Left forelimb (tissue), 1 donor: Measurements from ENCODE around the gene RAB40B.

ENCODE experiments used
- DNase-seq: peaks from one replicate; pipeline ENCODE4 v3.0.0-alpha.2; 2018; ENCODE audit warnings: low spot score

The RAB40B gene

GRCh38 chr17:82615084-82616020, 83.1 kb downstream of the RAB40B start:
- no peak for DNase-seq

DNA sequence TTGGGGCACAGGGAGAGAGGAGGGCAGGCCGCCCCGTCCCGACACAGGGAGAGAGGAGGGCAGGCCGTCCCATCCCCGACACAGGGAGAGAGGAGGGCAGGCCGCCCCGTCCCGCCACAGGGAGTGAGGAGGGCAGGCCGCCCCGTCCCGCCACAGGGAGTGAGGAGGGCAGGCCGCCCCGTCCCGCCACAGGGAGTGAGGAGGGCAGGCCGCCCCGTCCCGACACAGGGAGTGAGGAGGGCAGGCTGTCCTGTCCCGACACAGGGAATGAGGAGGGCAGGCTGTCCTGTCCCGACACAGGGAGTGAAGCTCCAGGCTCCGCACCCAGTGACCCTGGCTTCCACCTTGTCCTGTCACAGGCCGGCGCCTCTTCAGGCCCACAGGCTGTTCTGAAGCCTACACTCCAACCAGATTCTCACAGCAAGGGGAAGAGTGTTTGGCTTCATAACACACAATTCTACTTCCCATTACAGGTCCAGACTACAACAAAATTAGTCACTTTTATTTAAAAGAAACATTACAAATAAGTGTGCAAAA, 84.3 kb downstream of the RAB40B start:
- no peak for DNase-seq

DNA sequence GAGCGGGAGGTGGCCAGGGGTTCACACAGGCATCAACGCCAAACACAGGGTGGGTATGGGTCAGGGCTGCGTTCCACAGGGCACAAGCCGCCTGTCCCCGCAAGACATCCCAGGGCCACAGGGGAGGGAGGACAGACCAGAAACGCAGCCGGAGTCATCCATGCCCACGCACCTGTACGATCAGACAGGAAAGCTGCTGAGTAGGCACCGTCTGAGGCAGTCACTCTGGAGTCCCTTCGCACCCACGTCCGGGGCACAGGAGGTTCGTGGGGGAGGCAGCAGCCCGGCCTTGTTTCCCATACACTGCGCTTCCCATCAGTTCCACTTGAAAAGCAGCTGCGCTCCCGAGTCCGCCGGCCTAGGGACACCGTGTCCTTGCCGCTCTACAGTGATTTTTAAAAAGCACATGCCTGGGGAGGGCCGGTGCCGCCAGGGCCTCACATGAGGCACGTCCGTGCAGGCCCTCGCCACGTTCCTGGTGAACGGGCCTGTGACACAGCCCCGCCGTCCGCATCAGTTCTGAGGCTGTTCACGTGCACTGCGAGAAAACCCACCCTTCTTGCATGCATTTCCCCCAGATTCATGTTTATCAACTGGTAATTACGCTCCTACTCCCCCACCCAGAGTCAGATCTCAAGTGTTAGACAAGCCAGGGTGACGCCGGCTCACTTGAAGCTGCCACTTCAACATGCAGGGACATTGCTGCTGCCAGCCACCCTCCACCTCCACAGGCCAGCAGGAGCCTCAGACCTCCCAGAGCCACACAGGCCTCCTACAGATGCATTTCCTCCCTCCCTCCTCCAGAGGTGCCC, 85.0 kb downstream of the RAB40B start:
- no peak for DNase-seq

- DNase-seq, result no peak
Observed at GRCh38 chr17:82611140-82612058, 87.1 kb downstream of the RAB40B start.

- DNase-seq, result no peak
Observed at GRCh38 chr17:82609655-82610054, 88.8 kb downstream of the RAB40B start.

DNA sequence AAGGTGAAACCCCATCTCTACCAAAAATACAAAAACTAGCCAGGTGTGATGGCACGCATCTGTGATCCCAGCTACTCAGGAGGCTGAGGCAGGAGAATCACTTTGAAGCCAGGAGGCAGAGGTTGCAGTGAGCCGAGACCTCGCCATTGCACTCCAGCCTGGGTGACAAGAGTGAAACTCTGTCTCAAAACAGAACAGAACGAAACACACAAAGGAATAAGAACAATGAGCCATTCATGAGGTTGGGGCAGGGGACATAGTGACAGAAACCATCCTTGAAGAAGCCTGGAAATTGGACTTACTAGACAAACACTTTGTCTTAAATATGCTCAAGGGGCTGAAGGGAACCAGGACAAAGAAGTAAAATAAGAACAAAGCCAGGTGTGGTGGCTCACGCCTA, 89.7 kb downstream of the RAB40B start:
- DNase-seq, result no peak

DNA sequence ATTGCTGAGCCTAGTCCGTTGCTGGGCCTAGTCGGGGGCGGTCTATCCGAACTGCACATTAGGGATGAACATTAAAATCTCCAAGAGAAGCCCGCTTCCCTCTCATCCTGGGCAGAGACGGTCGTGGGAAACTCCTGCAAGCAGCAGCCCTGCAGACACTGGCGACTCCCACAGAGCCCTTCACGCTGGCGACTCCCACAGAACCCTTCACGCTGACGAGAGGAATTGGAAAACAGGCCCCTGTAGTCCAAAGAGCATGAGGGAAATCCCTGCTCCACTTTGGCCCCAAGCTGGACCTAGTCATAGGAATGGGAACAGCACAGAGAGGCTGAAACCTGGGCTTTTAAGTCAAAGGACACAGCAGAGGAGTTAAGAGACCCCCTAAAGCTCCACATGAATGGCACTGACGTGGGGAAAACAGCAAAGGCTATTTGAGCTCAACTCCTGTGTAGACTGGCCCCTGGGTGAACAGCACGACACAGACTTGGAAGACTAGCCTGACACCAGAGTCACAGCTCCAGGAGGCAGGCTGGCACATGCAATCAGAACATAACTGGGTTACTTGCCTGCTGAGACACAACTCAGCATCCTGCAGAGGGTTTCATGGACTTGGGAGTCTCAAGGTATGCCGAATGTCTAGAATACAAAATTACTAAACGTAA, 92.4 kb downstream of the RAB40B start:
- DNase-seq, result no peak
